Breast epithelium (tissue), 3 donors: ENCODE results near the gene RIPOR2.

ENCODE experiments used
- CTCF ChIP-seq, 3 donors: fragments of 450-650 bp; IDR thresholded peaks; one replicate each; pipeline ENCODE4 v1.5.1; 2016 to 2017; ENCODE audit warnings: antibody characterized with exemption in 3 of 3, mild to moderate bottlenecking in 3 of 3, moderate library complexity in 3 of 3
- POLR2AphosphoS5 ChIP-seq, 3 donors: sonication (generic); formaldehyde crosslinking; IDR thresholded peaks; one replicate each; pipeline ENCODE4 v1.6.1; 2017; ENCODE audit warnings: antibody characterized with exemption in 3 of 3

- no peak for TF ChIP-seq CTCF (IDR thresholded peaks at IDR 0.05)
- TF ChIP-seq POLR2AphosphoS5 (IDR thresholded peaks at IDR 0.05): no peak
These were observed 54.4 kb downstream of the RIPOR2 start for GRCh38 chr6:24881376-24881775.
